AG04450 (cell line): ENCODE data around the gene ITM2C. TPM values are rescaled to one million over a fixed set of nuclear protein-coding genes. Genes with fewer than 3 reads are reported as not detected.
A peak's percentile ranks its signal among the peaks of the same experiment; 100 is the strongest.

Source experiments
- CTCF ChIA-PET: fragments of 300-600, 350-600 bp; formaldehyde crosslinking; extraction: SDS; loops from one replicate; lab custom pipeline; 2022; ENCODE audit warnings: antibody characterized with exemption, inconsistent platforms; lab: Charles Lee
- POLR2A ChIA-PET: fragments of 350-600 bp; formaldehyde crosslinking; extraction: SDS; loops from one replicate; lab custom pipeline; 2021; ENCODE audit warnings: antibody characterized with exemption, inconsistent platforms; lab: Yijun Ruan, JAX
- DNase-seq: peaks from one replicate; pipeline ENCODE4 v3.0.0-alpha.2; 2011; ENCODE audit warnings: low read depth, low spot score
- H3K27ac ChIP-seq: one replicate; pipeline ENCODE4 v1.5.1; 2012; ENCODE audit warnings: low read depth, low read length, control low read depth
- H3K27me3 ChIP-seq: one replicate; pipeline ENCODE4 v1.6.0; 2012; ENCODE audit warnings: low read length; ENCODE audit not compliant: control insufficient read depth, insufficient read depth
- H3K4me3 ChIP-seq: 2 replicates; pipeline ENCODE4 v1.5.1; 2011; ENCODE audit warnings: mild to moderate bottlenecking, low read depth, low read length, control low read depth
- H3K9me3 ChIP-seq: 2 replicates; pipeline ENCODE4 v1.5.1; 2012; ENCODE audit warnings: low read length; ENCODE audit not compliant: control insufficient read depth, insufficient read depth
- CTCF ChIP-seq: IDR thresholded peaks from 2 replicates; pipeline ENCODE4 v1.5.1; 2011; ENCODE audit warnings: low read depth, low read length, control low read depth, inconsistent platforms
- polyA plus RNA-seq: library from polyadenylated mRNA; depleted of rRNA; stranded (reverse); fragments of >200 nt; gene quantifications from 2 replicates; pipeline ENCODE4 v1.2.3, GENCODE V29; 2011

ITM2C gene
- polyA plus RNA-seq, 1 experiment = 371 TPM

GRCh38 chr2:230924092-230924469, 59.3 kb downstream of the ITM2C start:
- TF ChIP-seq CTCF = no peak
- Histone ChIP-seq H3K27me3 (peaks cover 27% of the 10 kb centered on the region), H3K4me3 (no peak overlapping the region), H3K27ac (no peak overlapping the region), H3K9me3 (no peaks in the 10 kb centered on the region)
- ChIA-PET POLR2A (no interaction called here), CTCF (interaction anchor here (1.1 kb wide), 1 partner anchor 22 kb away, joined by 3 read pairs; no protein-coding TSS in a partner anchor)
- no peak for DNase-seq

- Histone ChIP-seq H3K27ac (no peak within 1 kb of the TSS), H3K4me3 (no peak within 1 kb of the TSS), H3K9me3 (no peaks in the 10 kb centered on the region), H3K27me3 (peaks cover 29% of the 10 kb centered on the region)
- CTCF ChIA-PET = interaction anchor here (1.1 kb wide), 1 partner anchor 22 kb away, joined by 3 read pairs; no protein-coding TSS in a partner anchor
- POLR2A ChIA-PET = no interaction called here
- DNase-seq = no peak
- peak; percentile 7; the same call in 1 of the 2 replicates for TF ChIP-seq CTCF
These were observed 60.0 kb downstream of the ITM2C start, which contains the start of gene GPR55 for GRCh38 chr2:230924470-230925341. Gene GPR55, minus strand, starts transcription at chr2:230925242. Its CDS starts 14,280 bp downstream, at chr2:230910962.

GRCh38 chr2:230925443-230925878, 60.7 kb downstream of the ITM2C start:
- POLR2A ChIA-PET = no interaction called here
- no peak overlapping the region for H3K4me3 ChIP-seq
- H3K27ac ChIP-seq = no peak overlapping the region
- CTCF ChIA-PET = no interaction called here
- H3K9me3 ChIP-seq = no peaks in the 10 kb centered on the region
- DNase-seq = no peak
- H3K27me3 ChIP-seq = peaks cover 31% of the 10 kb centered on the region
- no peak for TF ChIP-seq CTCF

GRCh38 chr2:230925879-230926765, 61.4 kb downstream of the ITM2C start:
- H3K9me3 ChIP-seq = no peaks in the 10 kb centered on the region
- POLR2A ChIA-PET = no interaction called here
- CTCF ChIA-PET = interaction anchor here (0.7 to 1.6 kb wide), 2 partner anchors 61 to 652 kb away, joined by 3 to 9 read pairs; no protein-coding TSS in a partner anchor
- H3K4me3 ChIP-seq = no peak overlapping the region
- H3K27me3 ChIP-seq = peaks cover 32% of the 10 kb centered on the region
- no peak for TF ChIP-seq CTCF
- no peak overlapping the region for H3K27ac ChIP-seq
- no peak for DNase-seq
